Measurements from ENCODE around the gene ANKRD13B.
"Not testable (repeated sequence)": the region's sequence is repeated elsewhere in the genome, so short reads cannot be mapped to it uniquely, and the experiment has no call there.

ANKRD13B gene

DNA sequence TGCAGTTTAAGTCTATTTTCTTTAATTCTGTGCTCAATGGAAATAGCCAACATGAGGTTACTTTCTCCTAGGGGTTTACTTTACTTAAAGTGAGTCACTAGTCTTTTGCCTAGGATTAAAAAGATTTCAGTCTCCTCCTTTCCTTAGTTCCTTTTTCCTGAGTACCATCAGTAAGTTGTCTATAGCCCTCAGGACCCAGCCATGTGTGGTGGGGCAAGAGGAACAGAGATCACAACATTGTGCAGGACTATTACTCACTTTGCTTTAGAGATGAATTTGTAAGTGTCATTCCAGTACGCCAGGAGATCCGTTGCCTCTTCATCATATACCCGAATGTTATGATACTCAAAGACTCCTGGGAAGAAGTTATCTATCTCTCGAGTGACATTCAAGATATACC is 57.5 kb downstream of the ANKRD13B start:
- DNase-seq: no peak

DNA sequence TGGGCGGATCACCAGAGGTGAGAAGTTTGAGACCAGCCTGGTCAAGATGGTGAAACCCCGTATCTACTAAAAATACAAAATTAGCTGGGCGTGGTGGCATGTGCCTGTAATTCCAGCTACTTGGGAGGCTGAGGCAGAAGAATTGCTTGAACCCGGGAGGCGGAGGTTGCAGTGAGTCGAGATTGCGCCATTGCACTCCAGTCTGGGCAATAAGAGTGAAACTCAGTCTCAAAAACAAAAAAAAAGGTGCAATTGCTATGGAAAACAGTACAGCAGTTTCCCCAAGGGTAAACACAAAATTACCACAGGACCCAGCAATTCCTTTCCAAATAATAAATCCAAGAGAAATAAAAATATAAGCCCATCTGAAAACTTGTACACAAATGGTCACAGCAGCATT is 59.0 kb downstream of the ANKRD13B start:
- DNase-seq: not testable (repeated sequence)

DNA sequence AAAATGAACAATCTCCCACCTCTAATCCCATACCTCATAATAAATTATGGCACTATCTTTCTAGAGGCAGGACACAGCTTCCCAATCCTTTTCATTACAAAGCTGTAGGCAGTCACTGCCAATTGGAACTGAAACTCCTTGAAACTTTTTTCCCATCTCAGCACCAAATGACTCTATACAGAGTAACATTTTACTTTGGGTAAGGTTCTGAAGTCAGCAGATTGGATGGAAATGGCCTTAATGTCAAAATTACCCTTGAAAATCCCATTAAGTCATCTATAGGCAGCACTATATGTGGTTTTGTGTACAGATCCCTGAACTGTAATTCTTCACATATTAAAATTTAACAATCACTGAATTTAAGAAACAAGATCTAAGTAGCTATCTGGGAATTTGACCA is 60.0 kb downstream of the ANKRD13B start:
- no peak for DNase-seq

DNA sequence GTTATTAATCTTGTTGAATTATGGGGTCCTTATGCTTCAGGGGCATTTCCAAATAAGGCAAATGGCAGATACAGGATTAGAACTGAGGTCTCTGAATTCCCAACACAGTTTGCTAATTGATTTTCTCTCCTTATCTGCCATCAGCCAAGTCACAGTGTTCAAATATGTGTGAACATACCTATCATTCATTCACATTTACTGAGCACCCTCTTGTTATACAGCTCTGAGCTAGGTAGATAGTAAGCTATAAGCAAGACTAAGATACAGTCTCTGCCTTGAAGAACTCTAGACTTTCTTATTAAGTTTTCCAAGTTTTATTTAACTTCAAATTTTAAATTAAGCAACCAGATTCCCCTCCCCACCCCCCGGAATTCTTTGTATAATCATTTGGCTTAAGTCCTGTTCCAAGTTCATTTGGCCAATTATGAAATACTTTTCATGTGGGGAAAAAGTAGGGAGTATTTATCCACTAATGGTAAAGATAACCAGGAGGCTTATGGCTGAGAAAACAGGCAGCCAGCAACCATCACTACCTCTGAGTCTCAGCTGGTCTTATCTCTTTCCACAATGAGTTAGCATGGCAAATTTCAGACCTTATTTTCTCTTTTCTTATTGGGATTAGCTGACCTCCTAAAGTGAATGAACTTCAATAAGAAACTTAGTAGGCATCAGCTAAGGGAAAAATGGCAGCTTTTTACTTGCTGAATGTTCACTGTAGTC is 61.2 kb downstream of the ANKRD13B start:
- no peak for DNase-seq

DNA sequence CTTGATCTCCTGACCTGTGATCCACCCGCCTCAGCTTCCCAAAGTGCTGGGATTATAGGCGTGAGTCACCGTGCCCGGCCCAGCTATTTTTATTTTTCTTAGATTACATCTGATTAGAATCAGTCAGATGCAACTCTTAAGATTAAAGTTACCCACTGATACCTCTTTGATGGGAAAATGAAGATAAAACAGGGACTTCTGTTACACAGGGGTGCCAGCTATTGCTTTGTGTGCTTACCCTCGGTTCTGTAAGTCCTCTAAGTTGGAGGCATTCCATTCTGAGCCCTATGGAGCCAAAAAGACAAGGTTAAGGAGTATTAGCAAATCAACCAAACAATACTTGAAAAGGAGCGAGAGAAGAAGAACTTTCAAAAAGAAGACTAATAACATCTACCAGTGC is 62.4 kb downstream of the ANKRD13B start:
- DNase-seq: no peak

DNA sequence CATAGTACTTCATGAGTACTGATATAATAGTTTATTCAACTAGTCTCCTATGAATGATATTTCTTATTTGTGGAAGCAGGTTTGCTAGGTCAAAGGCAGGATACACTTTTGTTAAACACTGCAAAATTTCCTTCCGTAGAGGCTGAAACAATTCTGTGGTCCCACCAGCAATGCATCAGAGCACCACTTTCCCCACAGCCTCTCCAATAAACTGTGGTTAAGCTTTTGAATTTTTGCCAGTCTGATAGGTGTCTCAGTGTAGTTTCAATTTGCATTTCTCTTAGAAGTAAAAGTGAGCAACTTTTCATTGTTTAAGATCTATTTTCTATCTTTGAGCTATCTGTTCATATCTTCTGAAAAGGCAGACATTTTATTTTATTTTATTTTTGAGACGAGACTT is 66.2 kb downstream of the ANKRD13B start:
- DNase-seq: no peak

DNA sequence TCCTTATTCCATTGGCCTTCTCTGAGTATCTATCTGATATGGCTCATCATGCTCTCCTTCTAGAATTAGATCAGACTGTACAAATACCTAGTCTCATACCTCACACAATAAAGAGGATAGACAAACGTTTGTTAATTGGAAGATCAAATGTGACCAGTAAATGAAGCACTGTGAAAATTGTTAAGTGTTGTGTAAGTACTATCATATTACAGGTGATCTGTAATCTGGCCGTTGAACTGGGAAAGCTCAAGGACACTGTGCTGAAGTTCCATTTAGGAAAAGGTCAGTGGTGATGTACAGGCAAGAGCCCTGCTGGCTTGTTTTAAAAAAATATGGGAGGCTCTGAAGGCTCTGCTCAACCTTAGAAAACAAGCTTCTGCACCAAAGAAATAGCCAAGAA is 68.3 kb downstream of the ANKRD13B start:
- no peak for DNase-seq

DNA sequence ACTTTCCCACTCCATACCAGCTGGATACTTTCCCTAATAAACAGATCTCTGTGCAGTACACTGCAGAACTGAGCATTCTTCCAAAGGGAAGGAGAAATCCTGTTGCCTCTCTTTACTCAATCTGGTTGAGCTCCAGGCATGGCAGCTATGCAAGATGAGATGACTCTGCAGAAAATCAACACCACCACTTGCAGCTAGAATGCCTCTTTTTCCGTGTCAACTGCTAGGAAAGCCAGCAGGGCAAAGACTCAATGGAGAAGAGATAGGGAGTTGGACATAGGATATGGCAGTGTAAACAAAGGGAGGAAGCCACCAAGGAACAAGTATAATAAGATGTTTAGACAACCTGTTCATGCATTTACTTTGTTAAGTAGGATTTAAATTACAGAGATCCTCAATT is 70.2 kb downstream of the ANKRD13B start:
- DNase-seq: no peak

Measured in CD4-positive, alpha-beta T cell treated with Interleukin-15 for 1 hour (primary cell).